Uterus (tissue), 2 donors: Measurements from ENCODE around the gene PDGFC.

Experiments used
- CTCF ChIP-seq, 4 experiments: fragments of 200-600 bp in 2 of 4; fragments of 450-650 bp in 2 of 4; sonication (generic) in 2 of 4; IDR thresholded peaks; one replicate each; pipeline ENCODE4 v1.5.1; 2016 to 2019; ENCODE audit warnings: antibody characterized with exemption in 4 of 4, mild to moderate bottlenecking in 2 of 4, moderate library complexity in 1 of 4
- POLR2A ChIP-seq, 2 donors: fragments of 450-650 bp; IDR thresholded peaks; one replicate each; pipeline ENCODE4 v1.6.1; 2016; ENCODE audit warnings: antibody characterized with exemption in 2 of 2, mild to moderate bottlenecking in 1 of 2, moderate library complexity in 1 of 2

GRCh38 chr4:156983366-156983765 is 11.8 kb upstream of the PDGFC start:
- TF ChIP-seq CTCF (IDR thresholded peaks at IDR 0.05) = peak in 1 of 4 experiments; percentile 10
- TF ChIP-seq POLR2A (IDR thresholded peaks at IDR 0.05) = no peak
